Stomach (tissue), 4 donors: ENCODE data around the gene GPR150.

Experiments used
- EP300 ChIP-seq: sonication (generic); formaldehyde crosslinking; IDR thresholded peaks from one replicate; pipeline ENCODE4 v1.6.1; 2017; ENCODE audit warnings: antibody characterized with exemption
- POLR2A ChIP-seq, 4 donors: fragments of 450-650 bp; IDR thresholded peaks; one replicate each; pipeline ENCODE4 v1.6.1; 2016; ENCODE audit warnings: antibody characterized with exemption in 4 of 4, control low read depth in 2 of 4, mild to moderate bottlenecking in 1 of 4, moderate library complexity in 1 of 4
- TF ChIP-seq, protein P1 (sequence below), 7 experiments: fragments of 450-650 bp in 4 of 7; fragments of 200-600 bp in 3 of 7; sonication (generic) in 3 of 7; IDR thresholded peaks; one replicate each; pipeline ENCODE4 v1.5.1; 2016 to 2019; ENCODE audit warnings: antibody characterized with exemption in 7 of 7, control low read depth in 2 of 7, mild to moderate bottlenecking in 1 of 7

- TF ChIP-seq, protein P1, sequence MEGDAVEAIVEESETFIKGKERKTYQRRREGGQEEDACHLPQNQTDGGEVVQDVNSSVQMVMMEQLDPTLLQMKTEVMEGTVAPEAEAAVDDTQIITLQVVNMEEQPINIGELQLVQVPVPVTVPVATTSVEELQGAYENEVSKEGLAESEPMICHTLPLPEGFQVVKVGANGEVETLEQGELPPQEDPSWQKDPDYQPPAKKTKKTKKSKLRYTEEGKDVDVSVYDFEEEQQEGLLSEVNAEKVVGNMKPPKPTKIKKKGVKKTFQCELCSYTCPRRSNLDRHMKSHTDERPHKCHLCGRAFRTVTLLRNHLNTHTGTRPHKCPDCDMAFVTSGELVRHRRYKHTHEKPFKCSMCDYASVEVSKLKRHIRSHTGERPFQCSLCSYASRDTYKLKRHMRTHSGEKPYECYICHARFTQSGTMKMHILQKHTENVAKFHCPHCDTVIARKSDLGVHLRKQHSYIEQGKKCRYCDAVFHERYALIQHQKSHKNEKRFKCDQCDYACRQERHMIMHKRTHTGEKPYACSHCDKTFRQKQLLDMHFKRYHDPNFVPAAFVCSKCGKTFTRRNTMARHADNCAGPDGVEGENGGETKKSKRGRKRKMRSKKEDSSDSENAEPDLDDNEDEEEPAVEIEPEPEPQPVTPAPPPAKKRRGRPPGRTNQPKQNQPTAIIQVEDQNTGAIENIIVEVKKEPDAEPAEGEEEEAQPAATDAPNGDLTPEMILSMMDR (IDR thresholded peaks at IDR 0.05): no peak
- peak; percentile 24 for TF ChIP-seq EP300
- TF ChIP-seq POLR2A (IDR thresholded peaks at IDR 0.05): no peak
Measured at GRCh38 chr5:95669540-95669939, 49.7 kb downstream of the GPR150 start.
